ENCODE measurements around the gene NCMAP. TPM values are rescaled to one million over a fixed set of nuclear protein-coding genes. Genes with fewer than 3 reads are reported as not detected.

The NCMAP gene
- total and polyA plus RNA-seq, 2 of the 4 experiments (the other 2 are of a cell fraction) = not detected

DNA sequence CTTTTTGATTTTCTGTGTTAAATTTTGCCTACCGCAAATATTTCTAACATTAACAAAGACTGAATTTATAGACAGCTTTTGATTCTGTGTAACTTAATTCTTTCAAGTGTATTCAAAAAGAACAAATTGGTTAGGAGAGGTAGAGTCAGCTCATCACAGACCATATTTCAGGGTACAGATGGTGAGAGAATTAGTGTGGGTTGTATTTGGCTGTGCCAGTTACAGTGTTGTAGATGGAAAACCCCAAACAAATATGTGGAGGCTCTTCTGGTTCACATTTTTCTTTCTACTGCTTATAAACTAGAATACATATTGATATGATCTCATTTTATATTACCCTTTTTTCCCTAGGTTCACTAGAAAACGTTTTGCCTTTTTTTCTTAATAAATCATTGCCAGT is 42.2 kb upstream of the NCMAP start:
- in situ Hi-C loops (cut with MboI; ENCODE audit: low sequenced_read_pairs) (no loop called here), dilution Hi-C loops (cut with HindIII; ENCODE audit: low sequenced_read_pairs, unreplicated experiment) (no loop called here), intact Hi-C loops (cut with micrococcal nuclease) (no loop called here)
- POLR2A ChIA-PET (ENCODE audit: unreplicated experiment) = no interaction called here
- H3K4me2 ChIP-seq (ENCODE audit: low read depth, low read length) = no peak overlapping the region
- CTCF ChIA-PET = no interaction called here
- no peak overlapping the region for H2AK9ac ChIP-seq (replicated peaks; ENCODE audit: low read depth, low read length, poor library complexity)
- H4K20me1 ChIP-seq (ENCODE audit: insufficient read depth, low read length) = no peaks in the 10 kb centered on the region
- 0 out of 2 replicates have a peak, but pooled peaks cover 6% of the 10 kb centered on the region for H3K9me1 ChIP-seq (ENCODE audit: insufficient read depth, low read length)
- DNase-seq = no peak
- no peak for ATAC-seq (ENCODE audit: low read depth)
- H3K14ac ChIP-seq (replicated peaks; ENCODE audit: low read depth, low read length) = no peak overlapping the region
- H3K4me1 ChIP-seq (ENCODE audit: control insufficient read depth, insufficient read depth, low read length) = no peaks in the 10 kb centered on the region
- H4K8ac ChIP-seq (ENCODE audit: low read depth in 2 of 2, low read length in 2 of 2) = no peak overlapping the region
- no peak overlapping the region for H3K4ac ChIP-seq (ENCODE audit: low read depth, low read length)
- no CpG with 5 or more reads among the region's 2 CpGs for WGBS, 2 experiments (ENCODE audit: extremely low coverage in 2 of 2, insufficient read length in 1 of 2)
- H4K91ac ChIP-seq (ENCODE audit: insufficient read depth, low read depth, low read length) = no peak overlapping the region
- no peaks in the 10 kb centered on the region for H3K9me3 ChIP-seq (ENCODE audit: control insufficient read depth, insufficient read depth, low read length)
- no peak overlapping the region for H3K56ac ChIP-seq (ENCODE audit: extremely low read depth, insufficient read depth, low read length)
- H2AFZ ChIP-seq (replicated peaks; ENCODE audit: low read length, poor library complexity) = no peak overlapping the region
- H4K5ac ChIP-seq (ENCODE audit: low read depth, low read length) = no peak overlapping the region
- no peak overlapping the region for H2BK15ac ChIP-seq (ENCODE audit: low read depth, low read length)
- H3K79me1 ChIP-seq (ENCODE audit: low read depth in 1 of 2, low read length in 2 of 2) = peaks cover 6 to 8% of the 10 kb centered on the region in 2 experiments
- H3K27ac ChIP-seq (ENCODE audit: insufficient read depth, low read length) = no peak overlapping the region
- H2AK5ac ChIP-seq (ENCODE audit: low read depth, low read length) = no peak overlapping the region
- no peaks in the 10 kb centered on the region; the same call in 1 of the 2 replicates for H3K36me3 ChIP-seq (ENCODE audit: control insufficient read depth, insufficient read depth, low read length)
- H2BK5ac ChIP-seq (ENCODE audit: low read depth, low read length, poor library complexity, severe bottlenecking) = no peak overlapping the region
- H3K23ac ChIP-seq (ENCODE audit: low read depth, low read length) = no peak overlapping the region
- H3K9ac ChIP-seq (ENCODE audit: low read depth, low read length) = no peak overlapping the region
- no peaks in the 10 kb centered on the region for H3K27me3 ChIP-seq (ENCODE audit: control insufficient read depth, insufficient read depth, low read length)
- TF ChIP-seq, protein P1, sequence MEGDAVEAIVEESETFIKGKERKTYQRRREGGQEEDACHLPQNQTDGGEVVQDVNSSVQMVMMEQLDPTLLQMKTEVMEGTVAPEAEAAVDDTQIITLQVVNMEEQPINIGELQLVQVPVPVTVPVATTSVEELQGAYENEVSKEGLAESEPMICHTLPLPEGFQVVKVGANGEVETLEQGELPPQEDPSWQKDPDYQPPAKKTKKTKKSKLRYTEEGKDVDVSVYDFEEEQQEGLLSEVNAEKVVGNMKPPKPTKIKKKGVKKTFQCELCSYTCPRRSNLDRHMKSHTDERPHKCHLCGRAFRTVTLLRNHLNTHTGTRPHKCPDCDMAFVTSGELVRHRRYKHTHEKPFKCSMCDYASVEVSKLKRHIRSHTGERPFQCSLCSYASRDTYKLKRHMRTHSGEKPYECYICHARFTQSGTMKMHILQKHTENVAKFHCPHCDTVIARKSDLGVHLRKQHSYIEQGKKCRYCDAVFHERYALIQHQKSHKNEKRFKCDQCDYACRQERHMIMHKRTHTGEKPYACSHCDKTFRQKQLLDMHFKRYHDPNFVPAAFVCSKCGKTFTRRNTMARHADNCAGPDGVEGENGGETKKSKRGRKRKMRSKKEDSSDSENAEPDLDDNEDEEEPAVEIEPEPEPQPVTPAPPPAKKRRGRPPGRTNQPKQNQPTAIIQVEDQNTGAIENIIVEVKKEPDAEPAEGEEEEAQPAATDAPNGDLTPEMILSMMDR (conservative IDR thresholded peaks at IDR 0.05; ENCODE audit: low read depth, low read length) = no peak
- TF ChIP-seq NFE2L2 (IDR thresholded peaks at IDR 0.05; ENCODE audit: low read depth, low read length) (no peak), BHLHE40 (IDR thresholded peaks at IDR 0.05; ENCODE audit: low read depth, low read length) (no peak)
- H3K4me3 ChIP-seq (ENCODE audit: insufficient read depth, low read depth, low read length) = no peak overlapping the region
- H2BK20ac ChIP-seq (ENCODE audit: low read depth, low read length) = no peak overlapping the region
- no peak overlapping the region for H3K18ac ChIP-seq (ENCODE audit: low read depth, low read length)
- no peak overlapping the region for H2BK120ac ChIP-seq (ENCODE audit: low read depth, low read length)
- no TSS peak for BruUV-seq (replicated peaks)
